Measurements from ENCODE around the gene BCKDHA.
"Not testable (repeated sequence)": the region's sequence is repeated elsewhere in the genome, so short reads cannot be mapped to it uniquely, and the experiment has no call there.

Gene BCKDHA

DNA sequence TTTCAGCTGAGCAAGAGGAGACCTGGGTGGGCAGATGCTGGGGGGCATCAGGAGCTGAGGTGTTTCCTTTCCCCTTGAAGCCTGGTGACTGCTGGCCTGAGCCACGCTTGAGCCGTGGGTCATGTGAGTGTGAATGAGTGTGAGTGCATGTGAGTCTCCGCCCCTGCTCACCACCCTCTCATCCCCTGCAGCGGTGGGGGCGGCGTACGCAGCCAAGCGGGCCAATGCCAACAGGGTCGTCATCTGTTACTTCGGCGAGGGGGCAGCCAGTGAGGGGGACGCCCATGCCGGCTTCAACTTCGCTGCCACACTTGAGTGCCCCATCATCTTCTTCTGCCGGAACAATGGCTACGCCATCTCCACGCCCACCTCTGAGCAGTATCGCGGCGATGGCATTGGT is 24.4 kb downstream of the BCKDHA start:
- H3K4me3 ChIP-seq (ENCODE audit: low read depth, low read length), result no peak overlapping the region
- DNase-seq (ENCODE audit: low read depth), result no peak

DNA sequence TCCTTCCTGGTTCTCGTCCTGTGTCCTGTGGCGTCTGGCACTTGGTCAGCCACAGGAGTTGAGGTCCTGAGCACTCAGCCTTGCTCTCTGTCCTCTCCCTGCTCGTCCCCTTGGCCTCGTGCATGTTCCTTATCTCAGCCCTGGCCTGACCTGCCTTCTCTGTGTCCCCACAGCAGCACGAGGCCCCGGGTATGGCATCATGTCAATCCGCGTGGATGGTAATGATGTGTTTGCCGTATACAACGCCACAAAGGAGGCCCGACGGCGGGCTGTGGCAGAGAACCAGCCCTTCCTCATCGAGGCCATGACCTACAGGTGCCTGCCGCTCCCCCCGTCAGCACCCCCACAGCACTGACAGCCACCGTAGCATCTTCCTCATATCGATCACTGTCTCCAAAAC is 24.8 kb downstream of the BCKDHA start:
- H3K4me3 ChIP-seq (ENCODE audit: low read depth, low read length), result no peak overlapping the region
- no peak for DNase-seq (ENCODE audit: low read depth)

DNA sequence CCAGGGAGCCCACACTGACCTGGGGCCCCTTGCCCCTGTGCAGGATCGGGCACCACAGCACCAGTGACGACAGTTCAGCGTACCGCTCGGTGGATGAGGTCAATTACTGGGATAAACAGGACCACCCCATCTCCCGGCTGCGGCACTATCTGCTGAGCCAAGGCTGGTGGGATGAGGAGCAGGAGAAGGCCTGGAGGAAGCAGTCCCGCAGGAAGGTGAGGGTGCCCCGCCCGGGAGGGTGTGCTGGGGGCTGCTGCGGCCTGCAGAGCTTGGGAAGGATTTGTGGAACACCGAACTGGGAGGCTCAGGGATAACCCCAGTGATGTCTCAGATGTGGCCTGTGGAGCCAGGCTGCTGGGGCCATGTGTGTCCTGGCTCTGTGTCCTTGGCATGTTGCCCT is 25.3 kb downstream of the BCKDHA start:
- no peak for DNase-seq (ENCODE audit: low read depth)
- H3K4me3 ChIP-seq (ENCODE audit: low read depth, low read length), result no peak overlapping the region

DNA sequence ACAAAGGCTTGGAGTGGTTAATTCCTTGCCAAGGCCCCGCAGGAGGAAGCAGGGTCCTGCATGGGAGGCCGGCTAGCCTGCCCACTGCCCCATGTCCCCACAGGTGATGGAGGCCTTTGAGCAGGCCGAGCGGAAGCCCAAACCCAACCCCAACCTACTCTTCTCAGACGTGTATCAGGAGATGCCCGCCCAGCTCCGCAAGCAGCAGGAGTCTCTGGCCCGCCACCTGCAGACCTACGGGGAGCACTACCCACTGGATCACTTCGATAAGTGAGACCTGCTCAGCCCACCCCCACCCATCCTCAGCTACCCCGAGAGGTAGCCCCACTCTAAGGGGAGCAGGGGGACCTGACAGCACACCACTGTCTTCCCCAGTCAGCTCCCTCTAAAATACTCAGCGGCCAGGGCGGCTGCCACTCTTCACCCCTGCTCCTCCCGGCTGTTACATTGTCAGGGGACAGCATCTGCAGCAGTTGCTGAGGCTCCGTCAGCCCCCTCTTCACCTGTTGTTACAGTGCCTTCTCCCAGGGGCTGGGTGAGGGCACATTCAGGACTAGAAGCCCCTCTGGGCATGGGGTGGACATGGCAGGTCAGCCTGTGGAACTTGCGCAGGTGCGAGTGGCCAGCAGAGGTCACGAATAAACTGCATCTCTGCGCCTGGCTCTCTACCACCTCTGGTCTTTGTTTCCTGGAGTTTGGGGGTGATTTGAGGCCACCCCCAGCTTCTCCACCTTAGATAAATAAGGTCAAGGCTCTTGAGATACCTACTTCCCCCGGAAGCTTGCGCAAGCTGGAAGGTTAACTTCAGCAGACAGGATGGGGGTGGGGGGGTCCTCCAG is 26.9 kb downstream of the BCKDHA start:
- no peak overlapping the region for H3K4me3 ChIP-seq (ENCODE audit: low read depth, low read length)
- no peak for DNase-seq (ENCODE audit: low read depth)

DNA sequence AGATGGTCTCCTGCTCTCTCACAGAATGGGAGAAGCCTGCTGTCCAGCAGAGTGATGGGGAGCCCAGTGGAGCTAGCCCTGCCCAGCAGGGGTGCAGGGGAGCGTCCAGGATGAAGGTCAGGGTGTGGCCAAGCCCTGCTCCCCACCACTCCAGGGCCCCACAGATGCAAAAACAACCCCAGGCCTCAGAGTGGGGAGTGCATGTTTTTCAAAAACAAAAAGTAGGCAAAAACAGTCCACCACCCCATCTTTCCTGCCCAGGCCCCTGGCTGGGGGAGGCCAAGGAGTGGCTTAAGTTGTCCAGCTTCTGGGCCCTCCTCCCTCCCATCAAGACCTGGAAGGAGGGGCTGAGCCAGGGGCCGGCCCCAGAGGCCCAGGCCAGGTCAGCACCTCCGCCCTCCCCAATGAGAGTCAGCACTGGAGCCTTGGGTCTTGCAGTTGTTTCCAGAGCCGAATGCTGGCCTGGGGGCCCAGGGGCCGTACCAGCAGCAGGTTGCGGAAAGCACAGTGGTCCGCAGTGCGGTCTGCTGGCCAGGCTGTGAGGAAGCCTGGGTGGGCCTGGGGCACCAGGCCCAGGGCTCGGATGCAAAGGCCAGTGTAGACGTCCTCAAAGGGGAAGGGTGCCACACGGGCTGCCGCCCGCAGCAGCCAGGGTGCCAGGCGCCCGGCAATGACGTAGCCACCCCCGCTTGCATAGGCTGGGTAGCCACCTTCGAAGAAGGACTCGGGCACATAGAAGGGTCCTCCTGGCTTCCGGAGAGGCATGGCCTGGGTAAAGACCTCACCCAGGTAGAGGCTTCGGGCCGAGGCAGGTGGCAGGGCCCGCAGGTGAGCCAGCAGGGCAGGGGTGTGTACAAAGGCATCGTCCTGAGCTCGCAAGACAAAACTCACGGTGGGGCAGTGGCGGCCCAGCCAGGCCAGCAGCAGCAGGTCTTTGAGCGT is 27.8 kb downstream of the BCKDHA start:
- DNase-seq (ENCODE audit: low read depth), result no peak
- H3K4me3 ChIP-seq (ENCODE audit: low read depth, low read length), result no peak overlapping the region

DNA sequence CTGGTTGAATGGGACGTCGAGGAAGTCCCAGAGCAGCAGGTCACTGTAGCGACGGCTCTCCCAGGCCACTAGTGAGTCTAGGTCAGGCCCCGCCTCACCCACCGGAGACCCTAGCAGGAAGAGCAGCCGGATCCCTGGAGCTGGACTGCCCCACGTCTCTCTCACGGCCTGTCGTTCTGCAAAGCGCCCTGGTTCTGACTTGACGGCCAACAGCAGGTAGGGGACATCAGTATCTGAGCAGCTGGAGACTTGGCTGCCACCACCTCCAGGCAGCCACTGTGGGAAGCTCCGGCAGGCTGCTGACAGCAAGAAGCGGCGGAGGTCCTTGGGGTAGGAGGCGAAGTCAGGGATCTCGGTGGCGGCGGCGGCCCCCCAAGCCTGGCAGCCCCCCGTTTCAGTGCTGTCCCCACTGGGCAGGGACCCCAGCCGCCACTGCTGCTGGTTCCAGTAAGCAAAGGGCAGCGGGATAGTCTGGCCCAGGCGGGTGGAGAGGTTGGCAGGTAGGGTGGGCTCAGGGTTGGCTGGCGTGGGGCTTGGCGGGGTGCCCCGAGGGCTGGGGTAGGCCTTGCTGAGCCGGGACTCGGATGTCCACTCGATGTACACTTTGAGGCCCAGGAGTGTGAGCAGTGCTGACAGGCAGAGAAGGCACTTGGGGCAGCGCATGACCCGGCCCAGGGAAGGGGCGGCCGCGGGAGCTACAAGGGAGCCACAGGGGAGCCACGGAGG is 28.7 kb downstream of the BCKDHA start:
- no peak for DNase-seq (ENCODE audit: low read depth)
- H3K4me3 ChIP-seq (ENCODE audit: low read depth, low read length), result no peak overlapping the region

DNA sequence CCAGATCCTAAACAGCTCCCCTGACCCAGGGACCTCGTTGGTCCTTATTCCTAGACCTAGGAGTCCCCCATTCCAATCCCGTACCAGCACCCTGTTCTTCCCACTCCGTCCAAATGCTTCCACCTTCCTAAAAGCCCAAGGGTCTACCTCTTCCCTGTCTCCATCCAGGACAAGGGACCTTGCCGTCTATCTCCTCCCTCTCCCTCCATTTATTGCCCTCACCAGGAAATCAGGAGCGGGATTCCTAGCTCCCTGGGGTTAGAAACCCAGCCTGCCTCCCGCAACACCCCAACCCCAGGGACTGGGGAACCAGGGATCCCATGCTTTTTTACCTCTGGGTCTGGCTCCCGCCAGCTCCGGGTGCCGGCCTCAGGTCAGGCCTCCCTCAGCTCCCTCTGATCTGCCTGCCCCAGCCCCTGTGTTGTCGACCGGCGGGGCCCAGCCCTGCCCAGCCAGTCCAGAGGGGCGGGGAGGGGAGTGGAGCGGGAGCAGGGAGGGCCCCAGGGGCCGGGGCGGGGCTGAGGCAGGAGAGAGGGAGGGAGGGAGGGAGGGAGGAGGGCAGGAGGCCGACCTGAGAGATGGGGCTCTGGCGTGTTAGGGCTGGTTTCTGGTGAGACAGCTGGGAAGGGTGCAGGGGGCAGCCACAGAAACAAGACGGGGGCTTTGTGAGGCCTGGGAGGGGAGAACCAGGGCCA is 29.5 kb downstream of the BCKDHA start, which contains the start of gene B3GNT8:
B3GNT8 (minus strand) TSS at position 423 of the 695 bp plus-strand sequence. CDS start 596 bp downstream, outside the sequence.
- peak; percentile 30 for DNase-seq (ENCODE audit: low read depth)
- peak within 1 kb of the TSS; percentile 39 for H3K4me3 ChIP-seq (ENCODE audit: low read depth, low read length)

DNA sequence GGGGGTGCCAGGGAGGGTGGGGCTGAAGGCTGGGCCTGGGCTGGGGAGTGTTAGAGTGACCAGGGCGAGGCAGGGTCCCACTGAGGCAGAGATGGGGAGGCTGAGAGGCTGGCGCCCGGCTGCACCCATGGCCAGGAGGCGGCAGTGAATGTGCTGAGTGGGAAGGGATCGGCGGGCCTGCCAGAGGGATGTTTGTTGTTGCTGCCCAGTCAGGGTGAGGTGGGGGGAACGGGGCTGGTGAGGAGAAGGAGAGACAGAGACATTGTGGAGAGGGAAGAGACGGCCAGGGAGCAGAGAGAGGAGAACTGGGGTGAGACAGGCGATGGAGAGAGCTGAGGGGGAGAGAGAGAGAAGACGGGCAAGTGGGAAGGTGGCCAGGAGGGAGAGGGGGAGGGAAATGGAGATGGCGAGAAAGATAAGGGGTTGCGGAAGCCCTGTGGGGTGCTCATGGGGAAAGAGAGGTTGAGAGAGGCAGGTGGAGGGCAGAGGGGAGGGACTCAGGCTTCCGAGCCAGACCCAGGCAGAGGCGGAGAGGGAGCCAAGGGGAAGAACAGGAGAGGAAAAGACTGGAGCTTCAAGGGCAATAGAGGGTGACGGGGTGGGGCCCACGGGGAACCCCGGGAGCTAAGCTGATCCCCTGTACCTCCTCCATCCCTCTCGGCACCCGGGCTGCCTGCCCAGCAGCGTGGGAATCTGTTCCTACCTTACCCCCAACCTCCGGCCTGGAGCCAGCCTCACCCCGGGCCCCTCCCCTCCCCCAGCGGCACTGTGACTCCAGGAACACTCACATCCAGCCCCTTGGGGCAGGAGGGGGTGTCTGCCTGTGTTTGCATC is 30.2 kb downstream of the BCKDHA start:
- DNase-seq (ENCODE audit: low read depth), result no peak
- peak overlapping the region; percentile 39 for H3K4me3 ChIP-seq (ENCODE audit: low read depth, low read length)

DNA sequence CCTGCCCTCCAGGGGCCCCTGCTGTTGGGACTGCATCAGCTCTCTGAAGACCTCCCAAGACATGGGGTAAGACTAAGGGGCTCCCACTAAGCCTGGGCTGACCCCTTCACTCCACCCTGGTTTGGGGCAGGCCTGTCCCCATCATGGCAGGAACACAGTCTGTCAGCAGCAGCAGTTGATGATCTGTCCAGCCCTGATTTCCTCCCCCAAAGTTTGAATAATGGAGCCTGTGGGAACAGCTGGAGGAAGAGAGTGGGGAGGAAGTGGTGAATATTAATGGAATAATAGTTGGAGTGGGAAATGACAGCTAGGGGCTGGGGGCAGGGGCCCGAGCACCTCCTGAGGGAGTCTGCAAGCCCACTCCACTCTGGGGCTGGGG is 30.9 kb downstream of the BCKDHA start:
- no peak for DNase-seq (ENCODE audit: low read depth)
- peak overlapping the region; percentile 39 for H3K4me3 ChIP-seq (ENCODE audit: low read depth, low read length)

DNA sequence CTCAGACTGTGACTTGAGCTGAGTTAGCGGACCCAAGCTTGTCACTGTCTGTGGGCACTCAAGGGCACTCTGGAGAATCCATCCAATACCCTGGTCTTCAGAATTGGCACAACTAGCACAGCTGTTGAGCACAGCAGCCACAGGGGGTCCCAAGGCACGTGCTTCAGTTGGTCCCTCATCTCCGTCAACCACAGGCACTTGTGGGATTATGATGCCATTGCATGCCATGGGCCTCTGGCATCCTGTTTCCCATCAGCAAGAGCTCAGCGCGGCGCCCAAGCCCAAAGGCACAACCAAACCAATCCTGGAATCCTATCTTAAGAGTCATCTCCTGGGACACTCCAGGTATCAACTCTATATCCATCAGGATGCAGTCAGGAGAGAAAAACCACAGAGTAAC is 33.3 kb downstream of the BCKDHA start:
- DNase-seq (ENCODE audit: low read depth), result no peak
- H3K4me3 ChIP-seq (ENCODE audit: low read depth, low read length), result no peak overlapping the region

DNA sequence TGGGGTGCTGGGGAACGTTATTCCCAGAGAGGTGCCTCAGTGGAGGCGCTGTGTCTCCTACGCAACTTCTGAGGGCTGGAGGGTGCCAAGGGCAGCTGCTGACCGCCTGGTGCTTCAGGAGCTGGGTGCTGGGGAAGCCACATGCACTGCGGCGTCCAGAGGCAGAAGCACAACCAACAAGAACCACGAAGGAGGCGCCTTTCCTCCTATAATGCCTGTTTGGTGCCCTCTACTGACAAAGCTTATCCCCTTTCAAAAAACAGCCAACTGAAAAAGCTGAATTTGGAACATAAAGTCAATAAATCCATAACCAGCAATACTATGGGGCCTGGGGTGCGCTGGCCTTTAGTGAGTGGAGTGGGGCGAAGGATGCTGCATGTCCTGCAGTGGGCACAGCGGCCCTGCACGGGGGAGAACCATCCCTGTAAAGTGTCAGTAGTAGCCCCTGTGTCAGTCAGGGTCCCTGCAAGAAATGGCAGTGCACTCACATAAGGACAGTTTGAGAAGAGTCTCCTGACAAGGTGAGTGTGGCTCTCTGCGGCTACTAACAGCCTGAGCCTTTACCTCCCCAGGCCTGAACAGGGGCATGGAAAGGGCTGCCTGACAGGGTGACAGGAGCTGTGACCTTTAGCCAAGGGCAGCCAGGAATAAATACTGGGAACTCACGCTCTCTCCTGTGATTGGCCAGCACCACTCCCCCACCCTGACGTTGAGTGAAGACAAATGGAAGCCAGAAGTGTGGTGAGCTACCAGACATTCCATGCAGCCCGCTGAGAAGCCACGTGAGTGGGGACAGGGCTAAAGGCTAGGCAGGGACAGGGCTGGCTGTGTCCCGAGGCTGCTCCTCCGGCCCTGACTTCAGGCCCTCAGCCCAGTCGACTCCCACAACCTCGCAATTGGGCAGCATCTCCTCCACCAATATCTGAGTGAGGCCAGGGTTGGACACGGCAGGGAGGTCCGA is 34.1 kb downstream of the BCKDHA start:
- no peak for DNase-seq (ENCODE audit: low read depth)

DNA sequence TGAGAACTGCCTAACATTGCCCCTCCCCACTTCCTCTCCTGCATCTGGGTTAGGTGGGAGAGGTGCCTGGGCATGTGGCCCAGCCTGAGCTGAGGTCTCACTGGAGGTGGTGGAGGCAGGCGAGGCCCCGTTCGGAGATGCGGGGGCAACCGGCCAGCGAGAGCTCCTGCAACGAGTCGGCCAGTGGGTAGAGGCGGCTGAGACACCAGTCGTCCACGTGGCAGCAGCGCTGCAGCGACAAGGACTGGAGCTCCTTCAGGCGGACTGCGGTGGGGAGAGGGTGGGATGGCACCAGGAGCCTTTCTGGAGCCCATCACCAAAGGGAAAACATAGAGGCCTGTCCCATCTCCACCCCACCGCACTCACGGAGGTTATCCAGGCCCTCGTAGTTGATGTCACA is 35.6 kb downstream of the BCKDHA start:
- no peak overlapping the region for H3K4me3 ChIP-seq (ENCODE audit: low read depth, low read length)
- DNase-seq (ENCODE audit: low read depth), result no peak

More for the DNA sequence above, 34.1 kb downstream of the BCKDHA start:
- no peak overlapping the region for H3K4me3 ChIP-seq (ENCODE audit: low read depth, low read length)

DNA sequence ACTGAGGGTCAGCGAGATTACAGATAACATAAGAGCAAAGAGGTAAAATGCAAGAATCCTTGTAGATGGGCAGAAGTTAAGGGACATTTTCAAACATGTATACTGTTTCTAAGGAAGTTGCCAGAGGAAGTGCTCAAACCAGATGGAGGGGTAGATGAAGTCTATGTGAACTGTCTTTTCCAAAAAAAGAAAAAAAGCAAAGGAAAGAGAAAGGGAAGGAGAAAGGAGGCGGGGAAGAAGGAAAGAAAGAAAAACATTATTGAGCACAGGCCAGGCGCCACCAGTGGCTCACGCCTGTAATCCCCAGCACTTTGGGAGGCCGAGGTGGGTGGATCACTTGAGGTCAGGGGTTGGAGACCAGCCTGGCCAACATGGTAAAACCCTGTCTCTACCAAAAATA is 36.8 kb downstream of the BCKDHA start:
- no peak for DNase-seq (ENCODE audit: low read depth)
- no peak overlapping the region for H3K4me3 ChIP-seq (ENCODE audit: low read depth, low read length)

DNA sequence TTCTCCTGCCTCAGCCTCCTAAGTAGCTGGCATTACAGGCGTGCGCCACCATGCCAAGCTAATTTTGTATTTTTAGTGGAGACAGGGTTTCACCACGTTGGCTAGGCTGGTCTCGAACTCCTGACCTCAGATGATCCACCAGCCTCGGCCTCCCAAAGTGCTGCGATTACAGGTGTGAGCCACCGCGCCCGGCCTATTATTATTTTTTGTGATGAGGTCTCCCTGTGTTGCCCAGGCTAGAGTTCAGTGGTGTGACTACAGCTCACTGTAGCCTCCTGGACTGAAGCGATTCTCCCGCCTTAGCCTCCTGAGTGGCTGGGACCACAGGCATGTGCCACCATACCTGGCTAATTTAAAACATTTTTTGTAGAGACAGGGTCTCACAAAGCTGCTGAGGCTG is 37.8 kb downstream of the BCKDHA start:
- not testable (repeated sequence) for H3K4me3 ChIP-seq (ENCODE audit: low read depth, low read length); DNase-seq (ENCODE audit: low read depth)

DNA sequence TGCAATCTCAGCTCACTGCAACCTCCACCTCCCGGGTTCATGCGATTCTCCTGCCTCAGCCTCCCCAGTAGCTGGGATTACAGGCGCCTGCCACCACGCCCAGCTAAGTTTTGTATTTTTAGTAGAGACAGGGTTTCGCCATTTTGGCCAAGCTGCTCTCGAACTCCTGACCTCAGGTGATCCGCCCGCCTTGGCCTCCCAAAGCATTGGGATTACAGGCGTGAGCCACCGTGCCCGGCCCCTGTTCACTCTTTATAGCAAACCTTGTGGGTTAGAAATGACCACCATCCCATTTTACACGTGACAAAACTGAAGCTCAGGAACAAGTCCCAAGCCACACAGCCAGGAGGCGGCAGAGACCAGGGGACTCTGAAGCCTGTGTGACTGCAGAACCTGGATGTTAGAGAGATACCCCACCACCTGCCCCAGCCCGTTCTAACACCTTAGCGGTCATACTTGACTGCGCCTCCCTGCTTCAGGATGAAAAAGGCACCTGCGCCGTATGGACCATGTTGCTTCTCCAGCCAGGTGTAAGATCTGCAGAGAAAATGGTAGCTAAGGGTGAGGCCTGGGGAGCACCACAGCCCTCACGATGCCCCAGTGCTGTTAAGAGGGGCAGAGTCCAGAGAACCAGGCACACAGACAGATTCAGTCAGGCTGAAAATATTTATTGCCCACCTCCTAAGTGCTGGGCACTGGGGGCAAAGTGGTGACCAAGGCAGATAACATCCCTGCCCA is 38.5 kb downstream of the BCKDHA start:
- H3K4me3 ChIP-seq (ENCODE audit: low read depth, low read length), result no peak overlapping the region
- DNase-seq (ENCODE audit: low read depth), result no peak

DNA sequence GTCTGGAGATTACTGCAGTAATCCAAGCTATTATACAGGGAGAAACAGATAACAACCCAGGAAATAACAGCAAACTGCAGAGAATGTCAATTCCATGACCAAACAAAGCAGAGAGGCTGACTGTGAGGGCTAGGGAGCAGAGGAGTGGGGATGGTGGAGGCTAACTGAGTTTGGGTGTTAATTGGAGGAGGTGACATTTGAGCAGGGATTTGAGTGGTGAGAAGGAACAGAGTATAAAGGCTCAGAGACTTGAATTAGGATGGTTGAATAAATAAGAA is 39.0 kb downstream of the BCKDHA start:
- H3K4me3 ChIP-seq (ENCODE audit: low read depth, low read length), result no peak overlapping the region

More for the DNA sequence above, 39.0 kb downstream of the BCKDHA start:
- no peak for DNase-seq (ENCODE audit: low read depth)
